ENCODE measurements around the gene NYAP2.

The NYAP2 gene

DNA sequence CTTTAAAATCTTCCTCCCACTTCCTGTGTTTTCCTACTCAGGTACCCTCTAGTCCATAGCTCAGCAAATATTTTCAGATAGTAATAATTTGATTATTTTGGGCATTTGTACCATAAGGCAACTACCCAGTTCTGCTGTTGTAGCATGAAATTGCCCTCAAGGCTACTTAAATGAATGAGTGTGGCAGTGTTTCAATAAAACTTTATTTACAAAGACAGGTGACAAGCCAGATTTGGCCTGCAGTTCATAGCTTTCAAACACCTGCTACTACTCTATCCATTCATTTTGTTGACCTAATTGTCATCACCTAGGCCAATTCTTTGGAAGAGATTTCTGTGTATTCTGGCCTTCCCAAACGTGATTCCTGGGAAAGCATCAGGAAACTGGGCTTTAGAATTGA is 28.9 kb downstream of the NYAP2 start:
- DNase-seq (ENCODE audit: low read depth in 2 of 2): no peak

DNA sequence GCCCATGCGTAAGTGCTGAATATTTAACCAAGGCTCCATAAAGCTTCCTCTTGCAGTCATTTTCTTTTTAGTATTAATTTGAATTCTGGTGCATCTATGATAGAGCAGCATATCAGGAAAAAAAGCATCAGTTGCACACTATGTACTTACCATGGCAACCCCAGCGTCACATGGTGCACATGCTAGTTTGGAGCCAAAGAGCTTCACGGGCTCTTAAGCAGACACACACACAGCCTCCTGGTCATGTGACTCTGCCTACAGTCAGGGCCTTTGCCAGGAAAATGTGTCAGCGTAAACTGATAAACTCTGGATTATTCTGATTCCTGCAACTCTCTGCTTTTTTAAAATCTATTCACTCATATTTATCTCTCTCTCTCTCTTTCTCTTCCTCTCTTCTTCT is 30.2 kb downstream of the NYAP2 start:
- no peak for DNase-seq (ENCODE audit: low read depth in 2 of 2)

- no peak for DNase-seq (ENCODE audit: low read depth in 2 of 2)
Measured at GRCh38 chr2:225431105-225431863, 31.8 kb downstream of the NYAP2 start.

GRCh38 chr2:225434014-225434413 is 34.5 kb downstream of the NYAP2 start:
- no peak for DNase-seq (ENCODE audit: low read depth in 2 of 2)

GRCh38 chr2:225437319-225437718 is 37.8 kb downstream of the NYAP2 start:
- DNase-seq (ENCODE audit: low read depth in 2 of 2): no peak

DNA sequence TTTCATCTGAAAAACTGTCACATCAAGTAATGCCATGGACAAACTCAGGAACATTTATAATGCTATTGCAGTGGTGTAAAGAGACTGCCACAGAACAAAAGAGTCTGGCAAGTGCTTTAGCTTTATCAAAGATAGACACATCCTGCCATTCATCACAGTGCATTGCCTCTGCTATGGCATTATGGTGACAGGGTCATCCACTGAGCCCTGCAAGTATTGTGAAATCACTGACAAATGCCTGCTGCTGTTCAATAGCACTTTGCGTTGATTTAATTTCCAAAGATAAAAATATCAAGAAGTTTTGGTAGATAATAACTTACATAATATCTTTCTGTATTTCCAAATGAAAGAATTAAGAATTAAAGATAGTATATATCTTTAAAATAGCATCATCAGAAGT is 38.7 kb downstream of the NYAP2 start:
- DNase-seq (ENCODE audit: low read depth in 2 of 2): no peak

- DNase-seq (ENCODE audit: low read depth in 2 of 2): no peak
Measured at GRCh38 chr2:225452677-225453076, 53.2 kb downstream of the NYAP2 start.

- no peak for DNase-seq (ENCODE audit: low read depth in 2 of 2)
Measured at GRCh38 chr2:225454412-225454811, 54.9 kb downstream of the NYAP2 start.

- DNase-seq (ENCODE audit: low read depth in 2 of 2): no peak
Measured at GRCh38 chr2:225456619-225457260, 57.2 kb downstream of the NYAP2 start.

GRCh38 chr2:225457482-225457881 is 58.0 kb downstream of the NYAP2 start:
- DNase-seq (ENCODE audit: low read depth in 2 of 2): no peak

DNA sequence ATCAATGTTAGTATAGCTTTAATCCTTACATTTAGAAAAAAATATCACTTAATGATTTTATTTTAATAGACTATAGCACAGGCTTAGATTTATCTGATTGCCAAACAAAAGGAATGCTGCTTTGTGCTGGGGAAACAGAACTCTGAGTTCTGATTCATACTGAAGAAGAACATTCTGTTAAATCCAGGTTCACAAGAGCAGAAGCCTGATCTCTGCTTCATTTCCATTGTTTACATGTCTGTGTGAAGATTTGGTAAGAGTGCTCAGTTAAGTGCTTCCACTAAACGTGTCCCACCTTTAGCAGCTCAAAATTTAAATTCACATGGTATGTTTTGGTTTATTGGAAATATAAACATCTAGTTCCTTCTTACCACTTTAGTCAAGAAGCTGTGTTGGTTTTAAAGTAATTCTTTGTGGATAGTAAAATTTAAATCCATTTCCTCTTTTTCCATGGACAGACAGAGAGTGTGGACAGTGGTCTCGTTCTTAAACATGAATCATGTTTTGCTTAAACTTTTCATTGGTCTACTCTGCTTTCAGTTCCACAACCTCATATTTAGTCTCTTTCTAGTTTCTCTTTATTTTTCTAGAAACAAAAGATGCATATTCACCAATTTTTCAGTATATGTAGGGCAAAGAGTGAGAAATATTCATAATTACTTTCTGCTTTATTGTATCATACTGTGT is 59.1 kb downstream of the NYAP2 start:
- no peak for DNase-seq (ENCODE audit: low read depth in 2 of 2)

- no peak for DNase-seq (ENCODE audit: low read depth in 2 of 2)
Measured at GRCh38 chr2:225462417-225462816, 62.9 kb downstream of the NYAP2 start.

DNA sequence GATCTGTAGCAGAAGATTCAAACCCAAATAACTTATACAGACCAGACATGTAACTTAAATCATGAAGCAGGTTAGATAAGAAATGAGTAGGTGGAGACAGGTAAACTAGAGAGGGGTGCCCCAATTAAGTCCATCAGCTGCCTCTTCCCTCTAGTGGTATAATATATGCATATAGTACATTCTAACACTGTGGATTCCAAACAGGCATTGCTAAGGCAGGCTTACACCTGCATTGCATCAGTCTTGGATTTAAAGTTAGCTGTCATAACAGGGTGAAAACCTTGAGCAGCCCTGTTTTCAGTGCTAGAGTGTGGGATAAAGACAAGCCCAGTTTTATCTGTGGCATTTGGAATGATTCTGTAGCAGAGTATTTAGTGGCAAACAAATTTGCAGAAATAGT is 63.4 kb downstream of the NYAP2 start:
- DNase-seq (ENCODE audit: low read depth in 2 of 2): no peak

DNA sequence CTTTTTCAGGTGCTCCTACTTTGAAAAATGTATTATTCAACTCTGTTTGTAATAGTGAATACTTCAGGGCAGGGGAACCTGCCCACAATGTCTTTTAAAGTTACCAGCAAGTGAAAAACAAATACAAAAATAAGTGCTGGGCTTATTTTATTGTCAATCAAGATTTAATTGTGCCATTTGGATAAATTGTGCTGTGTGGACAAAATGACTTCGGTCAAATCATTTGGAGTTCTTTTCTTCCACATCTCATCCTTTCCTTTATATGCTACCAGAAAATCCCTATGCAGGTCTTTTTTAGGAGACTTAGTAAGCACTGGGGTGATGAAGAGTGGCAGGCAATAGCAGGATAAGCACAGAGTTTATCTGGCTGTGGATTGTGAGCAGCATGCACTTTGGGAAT is 63.9 kb downstream of the NYAP2 start:
- DNase-seq (ENCODE audit: low read depth in 2 of 2): no peak

- no peak for DNase-seq (ENCODE audit: low read depth in 2 of 2)
Measured at GRCh38 chr2:225464346-225465025, 65.0 kb downstream of the NYAP2 start.

- DNase-seq (ENCODE audit: low read depth in 2 of 2): no peak
Measured at GRCh38 chr2:225465827-225466226, 66.3 kb downstream of the NYAP2 start.

- DNase-seq (ENCODE audit: low read depth in 2 of 2): no peak
Measured at GRCh38 chr2:225466891-225467604, 67.5 kb downstream of the NYAP2 start.

GRCh38 chr2:225468131-225468530 is 68.6 kb downstream of the NYAP2 start:
- no peak for DNase-seq (ENCODE audit: low read depth in 2 of 2)

GRCh38 chr2:225471039-225471438 is 71.5 kb downstream of the NYAP2 start:
- DNase-seq (ENCODE audit: low read depth in 2 of 2): no peak

DNA sequence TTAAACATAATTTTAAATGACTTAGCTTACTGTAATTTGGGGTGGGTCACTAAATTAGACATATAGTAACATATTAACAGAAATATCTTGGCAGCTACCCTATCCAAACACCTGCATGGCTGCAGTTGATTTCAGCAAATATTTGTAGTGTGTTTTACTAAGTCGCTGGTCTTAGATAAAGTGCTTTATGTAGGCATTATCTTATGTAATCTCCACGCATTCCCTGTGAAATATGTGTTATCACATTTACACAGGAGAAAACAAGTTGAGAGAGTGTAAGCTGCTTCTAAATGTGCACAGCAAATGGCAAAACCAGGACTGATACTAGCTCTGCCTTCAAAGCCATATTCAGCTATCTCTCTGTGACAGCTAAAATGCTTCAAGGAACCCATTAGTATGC is 72.0 kb downstream of the NYAP2 start:
- DNase-seq (ENCODE audit: low read depth in 2 of 2): no peak

DNA sequence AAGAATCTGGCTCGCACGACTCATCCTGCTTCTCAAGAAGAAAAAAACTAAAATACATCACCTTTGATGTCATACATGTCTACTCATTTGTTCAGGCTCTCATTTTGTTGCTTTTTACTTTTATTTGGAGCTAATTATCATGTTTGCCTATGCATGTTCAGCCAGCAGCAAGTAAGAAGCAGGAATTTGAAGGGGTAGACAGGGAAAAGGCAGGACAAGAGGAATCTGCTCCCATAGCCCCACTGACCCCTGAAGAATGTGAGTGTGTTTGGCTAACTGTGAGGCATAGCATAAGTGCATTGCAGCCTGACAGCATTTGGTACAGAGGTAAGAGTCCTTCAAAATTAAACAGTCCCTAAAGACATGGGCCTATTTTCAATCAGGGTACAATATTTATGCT is 72.7 kb downstream of the NYAP2 start:
- no peak for DNase-seq (ENCODE audit: low read depth in 2 of 2)

DNA sequence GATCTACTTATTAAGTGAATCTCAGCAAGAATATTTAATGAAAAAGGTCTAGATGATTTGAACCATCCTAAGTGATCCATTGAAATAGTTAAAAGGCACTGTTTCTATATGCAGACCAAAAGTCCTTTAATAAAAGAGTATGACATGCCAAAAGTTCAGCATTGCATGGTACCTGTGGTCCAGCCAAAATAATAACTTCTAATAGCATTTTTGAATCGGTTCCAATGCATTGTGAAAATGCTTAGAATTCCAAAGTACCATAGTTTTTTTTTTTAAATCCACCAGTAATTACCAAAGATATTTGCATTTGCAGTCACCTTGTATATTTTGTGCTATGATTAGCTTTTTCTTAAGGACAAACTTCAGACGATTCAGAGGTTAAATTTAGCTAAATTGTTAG is 79.9 kb downstream of the NYAP2 start:
- DNase-seq (ENCODE audit: low read depth in 2 of 2): no peak
